PC-9 (cell line): ENCODE measurements around the gene HEBP2. TPM values are rescaled to one million over a fixed set of nuclear protein-coding genes. Genes with fewer than 3 reads are reported as not detected.

Experiments used
- BruUV-seq: library from RNA; stranded (reverse); fragments of 400-500 nt; replicated peaks from 2 replicates; lab custom pipeline; 2021; lab: Mats Ljungman, UMichigan
- CTCF ChIA-PET: fragments of 300-600 bp; sonication (Branson Sonifier 250); formaldehyde crosslinking; loops from one replicate; lab custom pipeline; 2022; ENCODE audit warnings: antibody characterized with exemption; lab: Charles Lee
- POLR2A ChIA-PET: fragments of 300-600 bp; sonication (Branson Sonifier 250); formaldehyde crosslinking; loops from one replicate; lab custom pipeline; 2022; ENCODE audit warnings: antibody characterized with exemption; ENCODE audit not compliant: unreplicated experiment; lab: Charles Lee
- DNase-seq, 2 experiments: peaks; one replicate each; pipeline versions ENCODE4 v3.0.0 to v3.0.0-alpha.2; 2015 to 2022; ENCODE audit warnings: mixed read lengths in 1 of 2
- H2AFZ ChIP-seq: fragments of 200-600 bp; sonication (generic); 2 replicates; pipeline ENCODE4 v1.8.1; 2017; ENCODE audit warnings: antibody characterized with exemption
- H3F3A ChIP-seq: fragments of 200-600 bp; sonication (generic); 2 replicates; pipeline ENCODE4 v1.8.1; 2017; ENCODE audit warnings: antibody characterized with exemption, mild to moderate bottlenecking, low read depth; ENCODE audit not compliant: insufficient read depth
- H3K27ac ChIP-seq: fragments of 200-600 bp; sonication (generic); 2 replicates; pipeline ENCODE4 v1.6.1; 2016; ENCODE audit warnings: mixed run types
- H3K27me3 ChIP-seq: fragments of 200-600 bp; sonication (generic); 2 replicates; pipeline ENCODE4 v1.6.1; 2016; ENCODE audit warnings: low read depth, mixed run types; ENCODE audit not compliant: insufficient read depth
- H3K36me3 ChIP-seq: fragments of 200-600 bp; sonication (generic); 2 replicates; pipeline ENCODE4 v1.6.1; 2016; ENCODE audit warnings: low read depth, mixed run types
- H3K4me1 ChIP-seq: fragments of 200-600 bp; sonication (generic); replicated peaks from 2 replicates; pipeline ENCODE4 v1.6.1; 2016; ENCODE audit warnings: mixed run types; ENCODE audit not compliant: insufficient read depth
- H3K4me2 ChIP-seq: fragments of 200-600 bp; sonication (generic); 2 replicates; pipeline ENCODE4 v1.6.1; 2017; ENCODE audit warnings: mixed run types
- H3K4me3 ChIP-seq: fragments of 200-600 bp; sonication (generic); 2 replicates; pipeline ENCODE4 v1.6.1; 2016; ENCODE audit warnings: mixed run types
- H3K79me2 ChIP-seq: fragments of 200-600 bp; sonication (generic); 2 replicates; pipeline ENCODE4 v1.6.1; 2017; ENCODE audit warnings: low read depth, mixed run types
- H3K9me2 ChIP-seq: fragments of 200-600 bp; sonication (generic); 2 replicates; pipeline ENCODE4 v1.8.1; 2017; ENCODE audit warnings: mild to moderate bottlenecking; ENCODE audit not compliant: insufficient read depth
- H3K9me3 ChIP-seq: fragments of 200-600 bp; sonication (generic); 2 replicates; pipeline ENCODE4 v1.8.1; 2016; ENCODE audit warnings: low read depth; ENCODE audit not compliant: insufficient read depth
- H4K20me1 ChIP-seq: fragments of 200-600 bp; sonication (generic); 2 replicates; pipeline ENCODE4 v1.8.1; 2017; ENCODE audit not compliant: insufficient read depth
- EZH2 ChIP-seq: fragments of 200-600 bp; sonication (generic); IDR thresholded peaks from 2 replicates; pipeline ENCODE4 v1.8.0; 2017; ENCODE audit warnings: antibody characterized with exemption, low read depth
- intact Hi-C: fragments of 100-400 bp; cut with micrococcal nuclease; formaldehyde crosslinking; loops from one replicate; pipeline ENCODE4 v1.10.0; 2022; ENCODE audit not compliant: unreplicated experiment
- total RNA-seq: library from RNA; stranded (reverse); gene quantifications from 2 replicates; pipeline ENCODE4 v1.2.3, GENCODE V29; 2021
- TF ChIP-seq, protein P1 (sequence below): fragments of 200-600 bp; sonication (generic); conservative IDR thresholded peaks from 2 replicates; pipeline ENCODE4 v1.6.1; 2017; ENCODE audit warnings: mixed run types, antibody characterized with exemption, mild to moderate bottlenecking, moderate library complexity

HEBP2 gene
- total RNA-seq, 1 experiment from 2014 or later: 41.0 TPM

DNA sequence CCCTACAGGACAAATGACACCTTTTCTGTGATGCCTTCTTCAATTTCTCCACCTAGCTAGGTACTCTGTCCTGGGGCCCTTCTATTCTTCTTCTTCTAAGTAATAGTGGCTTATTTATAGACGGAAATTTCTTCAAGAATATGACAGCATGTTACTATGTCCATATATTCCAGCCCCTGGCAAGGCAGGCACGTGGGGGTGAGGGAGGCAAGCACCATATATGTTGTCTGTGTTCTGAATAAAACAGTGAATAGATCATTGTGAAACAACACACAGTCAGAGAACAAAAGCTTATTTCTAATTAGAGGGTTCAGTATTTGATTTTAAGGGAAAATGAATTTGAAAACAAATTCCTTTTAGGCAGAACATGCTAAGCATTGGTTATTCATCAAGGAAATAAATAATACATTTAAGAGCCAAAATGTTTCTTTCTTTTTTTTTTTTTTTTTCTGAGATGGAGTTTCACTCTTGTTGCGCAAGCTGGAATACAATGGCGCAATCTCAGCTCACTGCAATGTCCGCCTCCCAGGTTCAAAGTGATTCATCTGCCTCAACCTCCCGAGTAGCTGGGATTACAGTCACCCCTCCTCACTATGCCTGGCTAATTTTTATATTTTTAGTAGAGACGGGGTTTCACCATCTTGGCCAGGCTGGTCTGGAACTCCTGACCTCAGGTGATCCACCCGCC is 6.2 kb downstream of the HEBP2 start:
- H3K4me2 ChIP-seq: peak overlapping the region; percentile 62
- H2AFZ ChIP-seq: no peak overlapping the region
- intact Hi-C loops: no loop called here
- TF ChIP-seq EZH2: no peak
- TF ChIP-seq, protein P1, sequence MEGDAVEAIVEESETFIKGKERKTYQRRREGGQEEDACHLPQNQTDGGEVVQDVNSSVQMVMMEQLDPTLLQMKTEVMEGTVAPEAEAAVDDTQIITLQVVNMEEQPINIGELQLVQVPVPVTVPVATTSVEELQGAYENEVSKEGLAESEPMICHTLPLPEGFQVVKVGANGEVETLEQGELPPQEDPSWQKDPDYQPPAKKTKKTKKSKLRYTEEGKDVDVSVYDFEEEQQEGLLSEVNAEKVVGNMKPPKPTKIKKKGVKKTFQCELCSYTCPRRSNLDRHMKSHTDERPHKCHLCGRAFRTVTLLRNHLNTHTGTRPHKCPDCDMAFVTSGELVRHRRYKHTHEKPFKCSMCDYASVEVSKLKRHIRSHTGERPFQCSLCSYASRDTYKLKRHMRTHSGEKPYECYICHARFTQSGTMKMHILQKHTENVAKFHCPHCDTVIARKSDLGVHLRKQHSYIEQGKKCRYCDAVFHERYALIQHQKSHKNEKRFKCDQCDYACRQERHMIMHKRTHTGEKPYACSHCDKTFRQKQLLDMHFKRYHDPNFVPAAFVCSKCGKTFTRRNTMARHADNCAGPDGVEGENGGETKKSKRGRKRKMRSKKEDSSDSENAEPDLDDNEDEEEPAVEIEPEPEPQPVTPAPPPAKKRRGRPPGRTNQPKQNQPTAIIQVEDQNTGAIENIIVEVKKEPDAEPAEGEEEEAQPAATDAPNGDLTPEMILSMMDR: no peak
- H3K4me3 ChIP-seq: 0 out of 2 replicates have a peak overlapping the region, but pooled peaks have one; percentile 2
- peaks cover 46% of the 10 kb centered on the region for H3K4me1 ChIP-seq
- no peaks in the 10 kb centered on the region for H3K9me3 ChIP-seq
- DNase-seq: peak; percentile 10 to 73
- peaks cover 18% of the 10 kb centered on the region for H3K79me2 ChIP-seq
- H3K36me3 ChIP-seq: peaks cover 75% of the 10 kb centered on the region
- H3F3A ChIP-seq: peaks cover 28% of the 10 kb centered on the region
- no peaks in the 10 kb centered on the region for H3K9me2 ChIP-seq
- H3K27me3 ChIP-seq: no peaks in the 10 kb centered on the region
- ChIA-PET CTCF (interaction anchor here (0.7 kb wide), 2 partner anchors 13 to 20 kb away, joined by 3 to 6 read pairs; no protein-coding TSS in a partner anchor), POLR2A (interaction anchor here (0.8 kb wide), 1 partner anchor 293 kb away, joined by 4 read pairs; no protein-coding TSS in a partner anchor)
- H3K27ac ChIP-seq: peak overlapping the region; percentile 82
- BruUV-seq: no TSS peak
- H4K20me1 ChIP-seq: no peaks in the 10 kb centered on the region

DNA sequence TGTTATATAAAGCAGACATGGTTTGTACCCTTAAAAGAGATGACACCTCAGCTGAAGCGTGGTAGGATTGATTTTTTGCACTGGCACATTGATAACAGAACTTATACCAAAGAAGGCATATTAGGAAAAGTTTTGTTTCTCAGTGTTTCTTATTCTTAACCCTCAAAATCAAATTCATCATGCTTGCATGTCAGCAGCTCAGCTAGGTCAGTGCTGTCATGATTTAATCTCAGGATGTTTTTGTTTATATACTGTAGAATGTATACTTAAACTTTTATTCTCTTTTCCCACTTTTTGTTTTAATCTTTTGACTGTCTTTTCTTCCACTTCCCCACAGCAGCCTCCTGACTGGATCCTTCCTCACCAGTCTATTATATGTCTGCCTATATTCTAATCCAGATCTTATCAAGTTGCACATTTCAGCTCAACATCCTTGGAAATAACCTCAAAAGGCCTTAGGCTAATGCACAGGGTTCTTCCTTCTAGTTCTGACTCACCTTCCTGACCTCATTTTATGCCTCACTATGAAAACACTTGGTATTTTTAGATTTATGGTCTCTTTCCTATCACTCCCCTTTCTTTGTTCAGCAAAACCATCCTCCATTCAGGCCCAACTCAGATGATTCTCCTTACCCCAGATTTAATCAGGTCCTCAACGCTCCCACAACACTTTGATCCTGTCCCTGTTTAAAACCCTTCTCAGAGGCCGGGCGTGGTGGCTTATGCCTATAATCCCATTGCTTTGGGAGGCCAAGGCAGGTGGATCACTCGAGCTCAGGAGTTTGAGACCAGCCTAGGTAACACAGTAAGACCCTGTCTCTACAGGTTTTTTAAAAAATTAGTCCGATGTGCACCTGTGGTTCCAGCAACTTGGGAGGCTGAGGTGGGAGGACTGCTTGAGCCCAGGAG is 7.2 kb downstream of the HEBP2 start:
- Histone ChIP-seq H3K9me3 (no peaks in the 10 kb centered on the region), H3K4me2 (peak overlapping the region; percentile 62), H4K20me1 (no peaks in the 10 kb centered on the region), H3K4me3 (0 out of 2 replicates have a peak overlapping the region, but pooled peaks have one; percentile 2), H3K27ac (peak overlapping the region; percentile 82), H3K9me2 (no peaks in the 10 kb centered on the region), H2AFZ (no peak overlapping the region), H3K4me1 (peaks cover 36% of the 10 kb centered on the region), H3K79me2 (peaks cover 7% of the 10 kb centered on the region), H3K27me3 (no peaks in the 10 kb centered on the region), H3K36me3 (peaks cover 64% of the 10 kb centered on the region), H3F3A (peaks cover 28% of the 10 kb centered on the region)
- intact Hi-C loops: no loop called here
- POLR2A ChIA-PET: interaction anchor here (0.5 to 0.8 kb wide), 2 partner anchors 65 to 294 kb away, joined by 3 to 4 read pairs; no protein-coding TSS in a partner anchor
- peak; percentile 7 to 98 for DNase-seq
- BruUV-seq: no TSS peak
- no peak for TF ChIP-seq EZH2
- CTCF ChIA-PET: interaction anchor here (0.7 kb wide), 1 partner anchor 19 kb away, joined by 6 read pairs; no protein-coding TSS in a partner anchor

DNA sequence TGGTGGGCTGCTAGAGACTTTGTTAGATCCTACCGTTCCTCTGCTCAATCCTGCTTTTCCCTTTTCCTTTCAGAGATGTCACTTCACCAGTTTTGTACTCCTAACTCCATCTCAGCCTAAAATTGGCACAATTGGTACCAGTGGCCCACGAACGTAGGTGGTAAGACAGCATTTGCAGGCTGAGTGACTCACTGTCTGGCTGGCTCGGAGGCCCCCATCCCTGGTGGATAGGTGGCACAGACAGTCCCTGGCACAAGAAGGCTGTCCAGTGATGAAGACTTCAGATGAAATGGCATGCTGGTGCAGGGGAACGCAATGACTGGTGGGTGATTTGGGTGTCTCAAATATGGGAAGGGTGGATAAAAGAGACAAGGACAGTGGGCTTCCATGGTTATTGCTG is 11.1 kb downstream of the HEBP2 start:
- H3K4me2 ChIP-seq: no peak overlapping the region
- no peaks in the 10 kb centered on the region; the same call in 1 of the 2 replicates for H3K9me3 ChIP-seq
- no peak overlapping the region for H3K27ac ChIP-seq
- H4K20me1 ChIP-seq: no peaks in the 10 kb centered on the region
- peaks cover 23% of the 10 kb centered on the region for H3K4me1 ChIP-seq
- H3K27me3 ChIP-seq: no peaks in the 10 kb centered on the region
- H3K9me2 ChIP-seq: no peaks in the 10 kb centered on the region
- TF ChIP-seq, protein P1: no peak
- no peak for TF ChIP-seq EZH2
- H3K79me2 ChIP-seq: no peaks in the 10 kb centered on the region
- H2AFZ ChIP-seq: no peak overlapping the region
- ChIA-PET POLR2A (no interaction called here), CTCF (no interaction called here)
- no peak for DNase-seq
- H3K4me3 ChIP-seq: no peak overlapping the region
- H3K36me3 ChIP-seq: peaks cover 33% of the 10 kb centered on the region
- peaks cover 21% of the 10 kb centered on the region for H3F3A ChIP-seq
- intact Hi-C loops: no loop called here
- BruUV-seq: no TSS peak
